GM15510 (cell line): ENCODE data around the gene KIF6.

Experiments
- POLR2A ChIP-seq: IDR thresholded peaks from 3 replicates; pipeline ENCODE4 v1.6.1; 2011; ENCODE audit warnings: borderline replicate concordance; ENCODE audit not compliant: insufficient read length; ENCODE audit errors: extremely low read depth

The KIF6 gene

GRCh38 chr6:39642270-39642669 lies 82.9 kb downstream of the KIF6 start:
- no peak for TF ChIP-seq POLR2A

GRCh38 chr6:39638126-39638822 lies 86.9 kb downstream of the KIF6 start:
- TF ChIP-seq POLR2A = no peak

GRCh38 chr6:39634646-39635341 lies 90.4 kb downstream of the KIF6 start:
- TF ChIP-seq POLR2A = no peak

- no peak for TF ChIP-seq POLR2A
Measured at GRCh38 chr6:39625209-39625608, 100.0 kb downstream of the KIF6 start.

GRCh38 chr6:39623750-39624149 lies 101.5 kb downstream of the KIF6 start:
- TF ChIP-seq POLR2A = no peak

- no peak for TF ChIP-seq POLR2A
Measured at GRCh38 chr6:39617520-39617919, 107.7 kb downstream of the KIF6 start.

GRCh38 chr6:39617026-39617425 lies 108.2 kb downstream of the KIF6 start:
- TF ChIP-seq POLR2A = no peak

- no peak for TF ChIP-seq POLR2A
Measured at GRCh38 chr6:39615622-39616021, 109.6 kb downstream of the KIF6 start.

GRCh38 chr6:39614393-39614950 lies 110.7 kb downstream of the KIF6 start:
- TF ChIP-seq POLR2A = no peak

GRCh38 chr6:39610221-39610620 lies 115.0 kb downstream of the KIF6 start:
- TF ChIP-seq POLR2A = no peak

GRCh38 chr6:39608652-39609345 lies 116.4 kb downstream of the KIF6 start:
- no peak for TF ChIP-seq POLR2A

- no peak for TF ChIP-seq POLR2A
Measured at GRCh38 chr6:39602601-39603519, 122.3 kb downstream of the KIF6 start.

- no peak for TF ChIP-seq POLR2A
Measured at GRCh38 chr6:39599973-39600372, 125.2 kb downstream of the KIF6 start.

- TF ChIP-seq POLR2A = no peak
Measured at GRCh38 chr6:39599341-39599740, 125.9 kb downstream of the KIF6 start.
